Smooth muscle cell (in vitro differentiated cells): ENCODE results near the gene ZNF146. TPM values are rescaled to one million over a fixed set of nuclear protein-coding genes. Genes with fewer than 3 reads are reported as not detected.

Experiments used
- DNase-seq: peaks from one replicate; lab custom pipeline; 2025; ENCODE audit not compliant: unreplicated experiment; lab: John Stamatoyannopoulos, UW
- H2AFZ ChIP-seq: fragments of 200-600 bp; sonication (generic); 2 replicates; pipeline ENCODE4 v1.6.0; 2016; ENCODE audit warnings: antibody characterized with exemption, low read depth, mild to moderate bottlenecking
- H3F3A ChIP-seq: fragments of 200-600 bp; sonication (generic); 2 replicates; pipeline ENCODE4 v1.6.0; 2017; ENCODE audit warnings: antibody characterized with exemption, low read depth
- H3K27ac ChIP-seq: fragments of 200-600 bp; sonication (generic); 2 replicates; pipeline ENCODE4 v1.5.1; 2016; ENCODE audit warnings: low read depth, mild to moderate bottlenecking
- H3K27me3 ChIP-seq: fragments of 200-600 bp; sonication (generic); 2 replicates; pipeline ENCODE4 v1.6.1; 2016; ENCODE audit warnings: low read depth, mild to moderate bottlenecking
- H3K36me3 ChIP-seq: fragments of 200-600 bp; sonication (generic); 2 replicates; pipeline ENCODE4 v1.5.1; 2016; ENCODE audit warnings: low read depth
- H3K4me1 ChIP-seq: fragments of 200-600 bp; sonication (generic); 2 replicates; pipeline ENCODE4 v1.5.1; 2016; ENCODE audit warnings: low read depth
- H3K4me2 ChIP-seq: fragments of 200-600 bp; sonication (generic); 2 replicates; pipeline ENCODE4 v1.6.0; 2016; ENCODE audit warnings: mild to moderate bottlenecking
- H3K4me3 ChIP-seq: fragments of 200-600 bp; sonication (generic); 2 replicates; pipeline ENCODE4 v1.5.1; 2016; ENCODE audit warnings: mild to moderate bottlenecking
- H3K79me2 ChIP-seq: fragments of 200-600 bp; sonication (generic); 2 replicates; pipeline ENCODE4 v1.6.0; 2016; ENCODE audit warnings: low read depth, mild to moderate bottlenecking
- H3K9ac ChIP-seq: fragments of 200-600 bp; sonication (generic); 2 replicates; pipeline ENCODE4 v1.6.0; 2016; ENCODE audit warnings: low read depth
- H3K9me3 ChIP-seq: fragments of 200-600 bp; sonication (generic); replicated peaks from 2 replicates; pipeline ENCODE4 v1.5.1; 2016; ENCODE audit warnings: low read depth
- H4K20me1 ChIP-seq: fragments of 200-600 bp; sonication (generic); 2 replicates; pipeline ENCODE4 v1.6.0; 2016; ENCODE audit warnings: low read depth
- CTCF ChIP-seq: fragments of 200-600 bp; sonication (generic); IDR thresholded peaks from 2 replicates; pipeline ENCODE4 v1.5.1; 2017; ENCODE audit warnings: borderline replicate concordance, mild to moderate bottlenecking, antibody characterized with exemption; ENCODE audit not compliant: insufficient read depth, poor library complexity, severe bottlenecking
- WGBS: methylation state at CpG from one replicate; pipeline ENCODE4 v1.1.7; 2016; ENCODE audit warnings: low lambda C conversion rate; 5-methylcytosine and 5-hydroxymethylcytosine counted together
- polyA plus RNA-seq: library from polyadenylated mRNA; unstranded; fragments of >200 nt; fragmentation: Nextera tagmentation; extraction: Ambion mirVana; gene quantifications from 2 replicates; pipeline ENCODE4 v1.2.1, GENCODE V29; 2016
- total RNA-seq: library from RNA; depleted of rRNA; stranded (reverse); fragments of >200 nt; gene quantifications from 2 replicates; pipeline ENCODE4 v1.2.3, GENCODE V29; 2014

Gene ZNF146
- total and polyA plus RNA-seq, 2 experiments from 2014 or later: 49.4 to 161 TPM

GRCh38 chr19:36256853-36257519 is 42.1 kb downstream of the ZNF146 start:
- Histone ChIP-seq H3F3A (no peaks in the 10 kb centered on the region), H2AFZ (no peak overlapping the region), H3K79me2 (no peaks in the 10 kb centered on the region), H3K27me3 (no peaks in the 10 kb centered on the region), H3K4me2 (no peak overlapping the region), H4K20me1 (no peaks in the 10 kb centered on the region), H3K9ac (no peak overlapping the region), H3K4me1 (no peaks in the 10 kb centered on the region), H3K9me3 (no peaks in the 10 kb centered on the region), H3K27ac (no peak overlapping the region), H3K36me3 (no peaks in the 10 kb centered on the region), H3K4me3 (no peak overlapping the region)
- TF ChIP-seq CTCF: no peak
- 97% methylated on average over 41 of the region's 42 CpGs for WGBS
- no peak for DNase-seq

GRCh38 chr19:36257520-36257876 is 42.6 kb downstream of the ZNF146 start:
- no peaks in the 10 kb centered on the region for H3K36me3 ChIP-seq
- H3K27me3 ChIP-seq: no peaks in the 10 kb centered on the region
- no peaks in the 10 kb centered on the region for H3F3A ChIP-seq
- H3K9ac ChIP-seq: no peak overlapping the region
- H3K79me2 ChIP-seq: no peaks in the 10 kb centered on the region
- H2AFZ ChIP-seq: no peak overlapping the region
- no peaks in the 10 kb centered on the region for H3K9me3 ChIP-seq
- no peak overlapping the region for H3K4me2 ChIP-seq
- WGBS: 97% methylated on average over 37 of the region's 37 CpGs
- no peaks in the 10 kb centered on the region for H4K20me1 ChIP-seq
- DNase-seq: no peak
- no peak overlapping the region for H3K27ac ChIP-seq
- H3K4me1 ChIP-seq: no peaks in the 10 kb centered on the region
- H3K4me3 ChIP-seq: no peak overlapping the region
- no peak for TF ChIP-seq CTCF

GRCh38 chr19:36258028-36258875 is 43.3 kb downstream of the ZNF146 start:
- Histone ChIP-seq H3K4me2 (no peak overlapping the region), H2AFZ (no peak overlapping the region), H3F3A (no peaks in the 10 kb centered on the region), H3K9ac (no peak overlapping the region), H3K27ac (no peak overlapping the region), H3K27me3 (no peaks in the 10 kb centered on the region), H3K36me3 (no peaks in the 10 kb centered on the region), H3K4me1 (no peaks in the 10 kb centered on the region), H3K79me2 (no peaks in the 10 kb centered on the region), H4K20me1 (no peaks in the 10 kb centered on the region), H3K9me3 (no peaks in the 10 kb centered on the region), H3K4me3 (no peak overlapping the region)
- no peak for DNase-seq
- TF ChIP-seq CTCF: no peak
- 96% methylated on average over 28 of the region's 29 CpGs for WGBS
